SHP77 treated with DMSO at 0.1 percent for 48 hours (cell line): ENCODE results near the gene GFPT2.

Source experiments
- DNase-seq: peaks from one replicate; lab custom pipeline; 2025; lab: John Stamatoyannopoulos, UW

The GFPT2 gene

DNA sequence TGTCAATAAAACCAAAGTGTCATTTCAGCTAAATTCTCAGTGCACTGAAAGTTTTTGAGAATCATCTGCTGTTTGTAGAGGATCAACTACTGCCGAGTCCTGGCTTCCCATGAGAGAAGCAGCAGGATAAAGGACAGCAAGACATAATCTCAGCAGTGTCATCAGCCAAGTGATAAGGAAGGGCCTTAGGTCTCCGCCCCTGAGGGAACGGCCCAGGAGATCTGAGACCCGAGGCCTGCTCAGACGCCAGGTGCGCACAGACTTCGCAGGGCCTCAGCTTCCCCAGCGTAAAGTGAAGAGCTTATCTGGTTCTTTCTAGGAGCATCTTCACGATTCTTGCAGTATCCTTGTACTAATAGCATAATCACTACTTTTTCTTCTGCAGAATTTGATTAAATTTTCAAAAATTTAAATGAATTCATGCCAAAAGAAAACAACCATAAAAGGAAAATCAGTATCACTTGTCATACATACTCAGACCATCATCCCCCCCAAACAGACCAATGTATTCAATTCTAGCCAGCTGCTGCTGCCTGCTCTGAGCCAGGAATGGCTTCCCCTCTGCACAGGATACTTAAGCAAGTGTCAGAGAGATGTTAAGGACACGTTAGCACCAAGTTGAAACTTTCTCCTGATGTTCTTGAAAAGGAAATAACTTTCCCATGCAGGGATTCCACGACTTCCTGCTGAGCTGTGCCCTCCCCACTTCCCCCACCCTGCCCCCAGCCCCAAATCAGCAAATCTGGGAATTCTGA, 2.2 kb downstream of the GFPT2 start:
- DNase-seq, result no peak

DNA sequence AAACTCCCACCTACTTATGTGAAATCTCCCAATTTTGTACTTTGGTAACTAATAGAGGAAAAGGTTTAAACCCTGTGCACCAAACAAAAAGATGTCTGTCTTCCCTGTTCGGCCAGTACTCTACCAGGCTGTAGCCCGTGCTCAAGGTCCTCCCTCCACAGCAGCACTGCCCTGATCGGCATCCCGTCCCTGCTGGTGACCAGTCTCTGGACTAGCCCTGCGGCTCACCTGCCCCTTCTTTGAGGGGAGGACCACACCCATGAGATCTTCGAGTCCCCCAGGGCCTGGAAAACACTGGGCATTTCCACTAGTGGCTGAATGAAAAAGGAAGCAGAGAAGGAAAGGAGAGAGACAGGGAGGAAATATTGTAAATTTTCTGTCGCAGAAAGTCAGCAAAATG, 2.8 kb downstream of the GFPT2 start:
- DNase-seq, result no peak

DNA sequence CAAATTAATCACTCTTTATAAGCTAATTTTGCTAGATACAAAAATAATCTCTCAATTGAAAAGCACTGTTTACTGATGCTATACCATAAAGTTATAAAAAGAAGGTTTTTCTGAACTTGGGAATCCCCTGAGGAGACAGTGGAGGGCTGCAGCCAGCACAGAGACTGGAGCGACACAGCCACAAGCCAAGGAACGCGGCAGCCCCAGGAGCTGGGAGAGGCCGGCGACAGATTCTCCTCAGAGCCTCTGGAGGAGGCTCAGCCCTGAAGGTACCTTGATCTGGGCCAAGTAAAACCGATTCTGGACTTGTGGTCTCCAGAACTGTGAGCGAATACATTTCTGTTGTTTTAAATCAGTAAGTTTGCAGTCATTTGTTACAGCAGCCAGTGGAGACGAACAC, 3.7 kb downstream of the GFPT2 start:
- no peak for DNase-seq

DNA sequence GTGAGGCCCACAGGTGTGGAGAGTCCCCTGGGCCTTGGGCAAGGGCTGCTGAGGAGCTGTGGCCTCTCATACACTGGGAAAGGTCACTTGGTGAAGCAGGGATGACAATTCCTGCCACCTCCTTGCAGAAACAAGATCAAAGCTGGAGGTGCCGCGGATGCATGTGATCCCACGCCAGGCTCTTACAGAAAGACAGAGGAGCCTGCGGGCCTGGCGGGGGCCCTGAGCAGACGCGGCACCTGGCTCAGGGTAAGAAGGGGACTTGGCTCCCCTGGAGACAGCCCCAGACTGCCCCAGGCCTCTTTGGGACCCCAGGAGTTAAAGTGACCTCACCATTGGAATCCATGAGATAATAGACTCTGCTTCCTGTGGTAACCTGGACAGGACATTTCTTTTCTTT, 4.8 kb downstream of the GFPT2 start:
- no peak for DNase-seq

DNA sequence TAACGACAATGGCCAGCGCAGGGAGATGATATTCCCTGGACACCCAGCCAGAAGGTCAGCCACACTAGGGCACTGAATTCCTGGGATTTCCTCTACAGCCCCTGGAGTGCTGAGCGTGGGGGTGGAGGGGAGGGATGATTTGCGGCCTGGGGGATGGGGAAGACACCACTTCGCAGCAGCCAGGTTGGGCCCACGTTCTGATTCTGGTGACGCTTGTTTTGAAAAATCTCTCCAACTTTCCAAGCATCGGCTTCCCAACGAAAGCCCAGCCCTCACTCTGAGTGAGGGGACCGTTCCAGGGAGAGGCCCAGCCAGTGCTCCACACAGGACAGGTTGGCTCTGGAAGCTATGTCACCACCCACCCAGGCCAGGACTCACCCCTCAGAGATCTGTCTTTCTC, 5.4 kb downstream of the GFPT2 start:
- DNase-seq, result no peak

DNA sequence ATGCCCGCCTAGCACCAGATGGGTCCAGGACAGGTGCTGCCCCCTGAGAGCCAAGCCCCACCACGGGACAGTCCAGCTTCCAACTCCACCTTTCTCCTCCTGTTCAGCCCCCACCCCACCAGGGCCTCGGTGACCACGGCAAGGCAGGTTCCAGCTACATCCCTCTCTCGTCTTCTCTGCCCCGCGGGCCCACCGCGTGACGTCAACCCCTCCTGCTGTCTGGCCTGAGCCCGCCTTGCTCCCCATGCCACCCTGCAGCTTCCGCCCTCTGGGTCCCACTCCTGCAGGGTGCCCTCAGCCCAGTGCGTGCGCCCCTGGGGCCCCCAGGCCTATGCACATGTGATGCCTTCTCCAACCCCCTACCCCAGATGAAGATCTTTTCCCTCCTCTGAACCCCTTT, 6.8 kb downstream of the GFPT2 start:
- no peak for DNase-seq

DNA sequence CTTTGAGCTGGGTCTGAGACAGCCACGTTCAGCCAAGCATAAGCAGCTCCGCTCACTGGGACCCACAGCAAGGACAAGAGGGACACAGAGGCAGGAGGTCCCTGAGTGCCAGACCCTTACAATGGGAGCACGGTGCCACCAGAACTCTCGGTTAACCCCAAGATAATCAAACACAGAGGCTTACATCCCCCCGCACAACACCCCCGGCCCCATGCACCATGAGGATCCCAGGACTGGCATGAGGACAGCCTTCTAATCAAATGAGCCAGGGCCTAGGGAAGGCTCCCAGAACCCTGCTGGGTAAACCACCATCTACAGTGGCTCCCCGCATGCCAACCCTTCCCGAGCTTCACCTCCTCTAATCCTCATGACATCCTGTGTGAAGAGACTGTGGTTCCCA, 7.4 kb downstream of the GFPT2 start:
- DNase-seq, result no peak

DNA sequence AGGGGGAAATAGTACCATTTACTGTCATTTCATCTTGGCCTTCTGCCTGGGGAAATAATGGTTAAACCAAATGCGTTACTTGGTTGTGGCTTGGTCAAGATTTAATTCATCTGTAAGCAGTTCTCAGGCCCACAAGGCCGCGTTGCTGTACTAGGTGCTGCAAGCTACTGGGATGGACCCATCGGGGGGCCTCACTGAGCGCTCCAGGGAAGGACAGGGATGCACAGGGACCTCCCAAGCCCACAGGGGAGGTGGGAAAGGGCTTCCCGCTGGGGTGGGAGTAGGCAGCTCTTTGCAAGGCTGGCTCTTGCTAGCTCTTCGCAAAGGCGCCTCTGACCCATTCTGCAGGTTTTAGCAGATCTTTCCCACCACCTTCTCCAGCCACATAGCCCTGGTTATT, 8.0 kb downstream of the GFPT2 start:
- DNase-seq, result no peak

DNA sequence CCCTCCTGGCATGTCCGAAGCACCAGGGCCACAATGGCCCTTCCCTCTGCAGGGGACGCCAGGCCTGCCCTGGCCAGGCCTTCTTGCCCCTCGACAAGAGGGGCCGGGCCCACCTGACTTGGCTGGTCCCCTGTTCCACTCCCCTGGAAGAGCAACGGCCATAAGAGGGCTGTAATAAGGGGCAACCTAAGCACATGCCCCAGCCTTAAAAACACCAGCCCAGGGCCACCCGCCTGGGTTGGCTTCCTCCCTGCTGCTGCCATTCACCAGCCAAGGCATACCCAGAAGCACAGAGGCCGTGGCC, 8.5 kb downstream of the GFPT2 start:
- no peak for DNase-seq

DNA sequence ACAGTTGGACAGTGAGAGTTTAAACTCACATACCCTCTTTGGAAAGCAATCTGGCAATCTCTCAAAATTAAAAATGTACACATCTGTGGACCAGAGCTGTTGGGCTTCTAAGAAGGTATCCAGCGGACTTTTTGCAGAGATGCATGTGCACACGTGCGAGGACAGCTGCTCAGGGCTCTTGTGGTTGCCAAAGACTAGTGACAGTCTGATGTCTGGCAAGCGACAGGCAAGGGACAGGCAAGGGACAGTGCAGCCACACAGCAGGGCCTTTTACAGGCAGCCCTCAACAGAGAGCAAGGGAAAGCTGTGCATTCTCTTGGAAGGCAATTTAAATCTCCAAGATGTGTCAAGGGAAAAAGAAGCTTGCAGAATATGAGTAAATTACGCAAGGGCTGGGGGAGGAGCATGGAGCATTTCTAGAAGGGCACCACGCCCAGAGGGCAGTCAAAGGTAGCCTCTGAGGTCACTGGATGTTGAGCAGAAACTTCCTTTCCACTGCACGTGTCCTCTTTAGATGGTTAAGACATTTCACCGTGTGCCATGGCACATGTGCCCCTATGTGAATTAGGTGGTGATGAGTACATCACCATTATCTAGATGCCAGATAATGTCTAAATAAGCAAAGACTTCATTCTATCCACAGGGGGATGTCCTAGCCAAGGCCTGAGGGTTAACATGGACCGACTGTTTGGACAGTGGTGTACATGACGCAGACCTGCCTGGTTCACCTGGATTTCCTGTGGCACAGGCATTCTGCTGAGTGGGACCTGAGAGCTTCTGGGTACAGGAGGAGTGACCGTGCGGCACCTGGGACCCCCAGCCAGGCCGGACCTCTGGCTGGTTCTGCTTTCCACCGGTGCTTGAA, 9.1 kb downstream of the GFPT2 start:
- no peak for DNase-seq

DNA sequence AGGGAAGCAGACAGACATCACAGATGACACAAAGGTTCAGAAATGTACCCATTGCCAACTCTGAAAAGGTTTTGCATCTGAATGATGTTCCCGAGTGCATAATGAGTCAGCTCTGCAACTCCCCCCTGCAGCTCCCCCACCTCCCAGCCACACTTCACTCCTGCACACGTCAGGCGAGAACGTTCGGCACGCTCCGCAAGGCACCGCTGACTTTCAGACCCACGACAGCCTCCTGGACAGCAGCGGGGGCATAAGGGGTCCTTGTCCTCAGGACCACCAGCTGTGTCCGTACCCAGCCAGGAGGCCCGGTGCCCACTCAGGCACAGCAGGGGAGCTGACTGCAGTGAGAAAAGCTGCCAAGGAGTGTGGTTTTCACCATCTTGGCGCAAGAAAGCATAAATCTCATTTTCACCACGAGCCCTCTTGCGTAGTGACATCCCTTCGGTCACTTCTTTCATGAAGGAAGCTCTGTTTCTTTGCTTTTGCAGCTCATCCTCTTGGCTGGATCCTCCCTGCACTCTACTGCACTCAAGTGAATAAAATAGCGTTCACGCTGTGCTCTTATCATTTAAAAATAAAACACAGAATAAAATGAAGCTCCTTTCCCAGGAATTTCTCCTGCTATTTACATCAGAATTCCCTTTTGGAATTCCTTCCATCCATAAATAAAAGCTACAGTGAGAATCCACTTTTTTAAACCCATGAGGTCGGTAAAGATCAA, 9.9 kb downstream of the GFPT2 start:
- DNase-seq, result no peak

DNA sequence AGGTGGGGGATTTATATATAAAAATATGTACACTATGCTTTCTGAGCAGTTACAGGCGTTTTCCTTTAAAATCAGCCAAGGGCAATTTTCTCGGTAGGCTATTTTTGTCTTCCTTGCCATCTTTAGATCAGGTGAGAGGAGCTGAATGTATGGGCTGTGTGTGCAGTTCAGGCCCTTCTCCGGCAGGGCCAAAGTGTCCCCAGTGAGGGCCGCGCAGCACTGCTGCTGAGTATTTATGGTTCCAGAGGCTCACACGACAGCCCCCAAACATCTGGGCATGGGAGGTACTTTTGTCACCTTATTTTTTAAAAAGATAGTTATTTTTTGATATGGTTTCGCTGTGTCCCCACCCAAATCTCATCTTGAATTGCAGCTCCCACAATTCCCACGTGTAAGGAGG, 11.5 kb downstream of the GFPT2 start:
- DNase-seq, result no peak

DNA sequence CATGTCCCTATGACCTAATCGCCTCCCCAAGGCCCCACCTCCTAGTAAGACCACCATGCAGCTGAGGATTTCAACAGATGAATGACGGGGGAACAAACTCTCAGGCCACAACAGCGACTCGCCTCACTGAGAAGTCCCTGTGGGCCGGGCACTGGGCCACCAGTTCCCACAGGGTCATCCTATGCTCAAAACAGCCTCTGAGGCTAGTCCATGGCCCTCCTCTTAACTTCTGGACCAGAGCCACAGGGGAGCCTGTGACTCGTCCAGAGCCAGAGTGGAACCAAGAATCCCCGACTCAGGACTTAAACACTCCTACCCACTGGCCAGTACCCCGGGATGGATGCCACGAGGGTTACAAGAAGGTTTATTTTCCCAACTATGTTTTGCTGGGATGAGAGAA, 12.3 kb downstream of the GFPT2 start:
- no peak for DNase-seq

DNA sequence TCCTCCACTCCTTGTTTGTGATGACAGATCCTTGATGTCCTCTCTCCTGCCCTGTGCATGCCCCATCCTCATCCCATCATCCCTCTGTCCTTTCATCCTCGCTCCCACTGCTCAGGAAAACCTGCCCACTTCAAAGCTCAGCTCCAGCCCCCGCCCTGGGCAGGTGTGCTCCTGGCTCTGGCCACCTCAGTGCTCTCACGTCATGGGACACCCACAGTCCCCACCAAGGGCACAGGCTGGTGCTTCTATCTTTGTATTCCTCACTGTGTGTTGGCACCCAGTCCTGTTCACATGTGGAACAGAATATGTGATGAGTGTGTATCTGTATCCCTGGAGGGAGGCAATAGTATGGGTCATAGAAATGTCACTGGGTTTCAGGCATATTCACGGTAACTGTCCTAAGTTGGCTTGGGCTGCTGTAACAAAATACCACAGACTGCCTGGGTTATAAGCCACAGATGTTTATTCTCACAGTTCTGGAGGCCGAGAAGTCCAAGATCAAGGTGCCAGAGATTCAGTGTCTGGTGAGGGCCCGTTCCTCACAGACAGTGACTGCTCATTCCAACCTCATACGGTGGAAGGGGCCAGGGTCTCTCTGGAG, 13.5 kb downstream of the GFPT2 start:
- DNase-seq, result no peak

DNA sequence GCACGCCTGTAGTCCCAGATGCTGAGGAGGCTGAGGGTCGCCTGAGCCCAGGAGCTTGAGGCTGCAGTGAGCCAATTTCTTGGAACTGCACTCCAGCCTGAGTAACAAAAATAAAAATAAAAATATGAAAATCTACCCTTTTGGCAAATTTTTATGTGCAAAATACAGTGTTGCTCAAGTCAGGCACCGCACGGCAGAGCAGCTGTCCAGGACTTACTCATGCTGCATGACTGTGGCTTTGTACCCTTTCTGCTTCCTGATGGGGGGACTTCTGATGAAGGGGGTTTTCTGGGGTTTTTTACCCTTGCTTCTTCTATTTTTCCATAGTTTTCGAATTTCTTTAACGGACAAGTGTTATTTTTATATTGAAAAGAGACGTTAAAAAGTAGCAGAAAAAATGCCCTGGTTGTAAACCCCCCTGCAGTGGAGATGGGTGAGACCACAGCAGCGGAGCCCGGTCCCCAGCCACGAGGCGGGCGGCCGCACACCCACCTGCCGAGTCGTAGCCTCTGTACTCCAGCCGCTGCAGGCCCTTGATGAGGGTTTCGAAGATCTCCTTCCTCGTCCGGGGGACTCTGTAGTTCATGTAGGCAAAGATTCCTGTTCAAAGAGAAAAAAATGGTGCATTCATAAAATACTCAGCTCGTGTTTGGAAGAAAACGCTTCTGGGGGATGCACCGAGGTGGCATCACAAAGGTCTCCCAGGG, 15.0 kb downstream of the GFPT2 start:
- no peak for DNase-seq

DNA sequence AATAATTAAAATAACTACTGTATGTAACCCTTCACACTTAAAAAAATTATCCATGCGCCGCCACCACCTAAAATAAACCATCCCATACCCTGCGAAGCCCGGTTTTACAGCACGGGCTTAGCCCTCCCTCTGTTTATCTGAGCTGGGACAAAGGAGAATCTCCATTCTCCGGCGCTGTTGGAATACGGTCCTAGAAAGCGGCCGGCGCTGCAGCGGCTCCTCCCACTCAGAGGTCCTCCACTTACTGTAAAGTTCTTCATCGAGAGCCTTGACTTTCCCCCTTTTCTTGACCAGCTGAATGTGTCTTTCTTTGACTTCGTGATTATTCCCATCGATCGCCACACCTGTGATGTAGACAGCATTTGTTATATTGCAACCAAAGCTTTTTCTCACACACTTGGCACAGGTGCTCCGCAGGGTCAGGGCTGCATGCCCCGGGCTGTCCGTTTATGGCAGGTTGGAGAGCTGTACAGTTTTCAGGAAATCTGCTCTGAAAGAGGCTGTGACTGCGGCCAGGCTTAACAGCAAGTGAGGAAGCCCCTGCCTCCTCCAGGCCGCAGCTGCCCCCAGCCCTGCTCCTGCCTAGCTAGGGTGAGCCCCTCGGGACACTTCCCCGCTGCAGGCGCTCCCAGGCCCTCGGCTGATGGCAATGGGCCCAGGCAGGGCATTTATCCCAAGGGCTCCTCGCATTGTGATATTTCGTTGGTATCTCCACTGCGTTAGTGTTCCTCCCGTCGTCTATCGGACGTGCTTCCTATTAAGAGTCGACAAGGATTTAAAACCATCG, 16.7 kb downstream of the GFPT2 start:
- no peak for DNase-seq

DNA sequence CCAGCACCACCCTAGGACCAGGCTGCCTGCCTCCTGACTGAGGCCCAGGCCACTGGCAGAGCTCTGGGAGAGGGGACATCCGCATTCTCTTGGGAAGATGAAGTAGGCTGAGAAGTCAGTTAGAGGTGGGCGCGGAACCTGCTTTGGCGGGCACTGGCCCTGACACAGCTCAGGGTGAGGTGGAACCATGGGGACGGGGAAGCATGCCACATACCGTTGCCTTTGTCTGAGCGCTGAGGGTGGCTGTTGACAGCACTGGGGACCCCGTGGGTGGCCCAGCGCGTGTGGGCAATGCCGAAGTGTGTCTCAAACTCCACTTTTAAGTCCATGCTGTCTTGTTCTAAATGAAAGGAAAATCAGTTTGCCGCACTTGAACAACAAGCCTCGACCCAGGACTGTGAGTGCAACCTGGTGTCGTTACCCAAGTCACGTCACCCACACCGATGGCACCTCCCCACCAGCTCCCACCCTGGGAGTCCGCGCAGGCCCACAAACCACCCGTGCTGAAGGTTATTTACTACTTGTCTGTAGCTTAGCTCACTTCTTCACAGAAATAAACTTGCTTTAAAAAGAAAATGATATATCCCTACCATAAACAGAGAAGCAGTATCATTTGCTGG, 17.4 kb downstream of the GFPT2 start:
- no peak for DNase-seq

DNA sequence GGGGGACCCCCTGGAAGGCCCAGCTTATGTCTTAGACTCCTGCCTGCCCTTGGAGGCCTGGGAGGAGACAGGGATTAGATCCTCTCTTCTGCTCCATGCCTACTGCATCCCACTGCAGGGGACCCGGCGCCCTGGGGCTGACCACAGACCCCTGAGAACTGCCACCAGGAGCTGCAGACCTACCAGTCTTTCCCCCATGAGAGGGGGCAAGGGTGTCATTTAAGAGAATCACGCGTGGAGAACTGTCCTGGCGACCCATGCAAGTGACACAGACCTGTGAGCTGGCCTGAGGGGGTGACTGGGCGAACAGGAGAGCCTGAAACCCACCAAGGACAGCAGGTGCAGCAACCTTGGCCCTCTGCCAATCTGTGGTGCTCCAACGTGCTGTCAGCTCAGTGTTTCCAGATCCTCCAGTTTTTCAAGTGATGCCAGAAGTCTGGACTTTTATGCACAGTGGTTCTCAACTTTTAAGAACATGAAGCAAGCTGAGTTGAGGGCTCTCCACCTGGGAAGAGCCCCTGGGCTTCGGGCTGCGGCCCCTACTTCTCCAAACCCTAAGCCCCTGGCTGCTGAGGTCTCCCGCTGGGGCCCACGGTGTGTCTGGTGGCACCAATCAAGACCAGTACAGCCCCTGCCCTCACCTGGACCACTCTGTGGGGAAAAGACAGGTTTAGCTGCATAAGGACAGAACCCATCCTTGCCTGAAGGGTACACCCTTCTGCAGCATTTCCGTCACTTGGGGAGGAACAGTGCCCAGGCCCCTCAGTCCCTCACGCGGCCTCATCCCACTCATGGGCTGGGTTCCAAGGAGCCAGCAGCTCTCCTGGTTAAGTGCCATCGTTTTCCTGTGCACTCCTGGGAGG, 18.2 kb downstream of the GFPT2 start:
- DNase-seq, result no peak

DNA sequence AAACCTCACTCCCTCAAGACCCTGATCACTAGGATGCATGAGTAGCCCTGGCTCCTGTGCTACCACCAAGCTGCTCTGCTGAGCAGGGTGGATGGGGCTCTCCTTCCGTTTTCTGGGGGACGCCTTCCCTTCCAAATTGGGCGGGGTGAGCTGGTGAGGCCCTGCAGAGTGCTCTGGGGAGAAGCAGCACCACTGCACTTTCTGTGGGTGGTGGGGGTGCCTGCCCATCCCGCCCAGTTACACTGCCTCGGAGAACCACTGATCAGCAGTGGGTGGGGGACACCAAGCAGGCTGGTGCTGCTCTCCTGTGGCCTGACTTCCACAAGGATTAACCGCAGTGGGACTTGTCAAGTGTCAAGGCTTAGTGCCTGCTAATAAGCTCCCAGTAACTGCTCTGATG, 19.0 kb downstream of the GFPT2 start:
- DNase-seq, result no peak

DNA sequence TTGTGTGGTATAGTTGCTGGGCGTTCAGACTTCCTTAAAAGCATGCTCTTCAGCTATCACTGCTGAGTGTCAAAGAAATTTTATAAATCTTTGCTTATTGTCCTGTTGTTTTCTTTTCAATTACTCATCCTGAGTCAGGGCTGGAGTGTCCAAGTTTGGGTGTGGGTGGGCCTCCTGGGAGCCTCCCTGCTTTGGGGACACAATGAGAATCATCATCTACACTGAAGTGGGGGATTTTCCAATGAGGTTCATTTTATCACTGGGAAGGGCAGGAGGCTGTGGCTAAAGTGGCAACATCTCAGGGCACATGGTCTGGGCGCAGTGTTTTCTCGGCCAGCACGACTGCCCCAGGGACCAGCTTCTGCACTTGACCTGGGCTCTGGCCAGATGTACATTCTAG, 19.5 kb downstream of the GFPT2 start:
- no peak for DNase-seq
